Measurements from ENCODE around the gene HOXA7.

Gene HOXA7

DNA sequence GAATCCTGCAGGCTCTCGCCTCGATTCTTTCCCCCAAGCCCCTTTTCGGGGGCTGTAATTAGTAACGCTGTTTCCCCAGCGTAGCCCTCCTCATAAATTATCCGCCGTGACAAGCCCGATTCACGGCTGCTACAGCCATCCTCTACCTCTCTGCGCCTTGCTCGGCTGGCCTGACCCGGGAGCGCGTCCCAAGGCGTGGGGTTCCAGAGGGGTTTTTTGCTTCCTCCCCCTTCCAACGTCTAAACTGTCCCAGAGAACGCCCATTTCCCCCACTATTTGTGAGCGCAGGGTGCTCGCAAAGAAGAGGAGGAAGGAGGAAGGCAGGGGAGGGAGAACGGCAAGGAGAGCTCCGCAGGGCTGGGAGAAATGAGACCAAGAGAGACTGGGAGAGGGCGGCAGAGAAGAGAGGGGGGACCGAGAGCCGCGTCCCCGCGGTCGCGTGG is 13.9 kb downstream of the HOXA7 start:
- no peak for DNase-seq (ENCODE audit: low read depth)
- H3K4me3 ChIP-seq (ENCODE audit: low read length): peak overlapping the region; percentile 53
- no peak for TF ChIP-seq CTCF (IDR thresholded peaks at IDR 0.05; ENCODE audit: insufficient read depth, low read depth, low read length, missing control alignments)

DNA sequence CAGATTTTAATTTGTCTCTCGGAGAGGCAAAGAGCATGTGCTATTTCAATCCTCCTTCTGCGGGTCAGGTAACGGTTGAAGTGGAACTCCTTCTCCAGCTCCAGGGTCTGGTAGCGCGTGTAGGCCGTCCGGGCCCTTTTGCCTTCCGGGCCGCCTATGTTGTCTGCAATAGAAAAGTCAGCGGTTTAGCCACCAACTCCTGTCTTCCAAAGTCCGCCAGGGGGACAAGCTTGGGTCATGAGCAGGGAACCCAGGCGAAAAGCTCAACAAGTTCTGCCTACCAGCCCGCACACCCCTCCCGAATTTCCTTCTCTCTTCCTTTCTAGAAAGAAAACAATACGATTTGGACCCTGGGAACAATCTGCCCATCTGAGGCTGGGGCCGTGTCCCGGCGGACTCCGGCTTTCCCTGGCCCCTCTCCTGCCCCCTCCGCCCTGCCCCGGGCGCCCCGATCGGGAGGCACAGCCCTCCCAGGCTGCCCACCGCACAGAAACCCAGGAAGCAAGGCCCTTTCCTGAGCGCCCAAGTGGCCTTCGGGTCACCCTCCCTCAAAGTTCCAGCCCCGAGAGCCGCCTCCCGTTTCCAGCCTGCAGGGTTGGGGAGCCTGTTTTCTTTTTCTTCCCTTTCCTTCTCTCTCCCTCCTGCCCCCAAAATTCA is 14.4 kb downstream of the HOXA7 start:
- DNase-seq (ENCODE audit: low read depth): no peak
- TF ChIP-seq CTCF (IDR thresholded peaks at IDR 0.05; ENCODE audit: insufficient read depth, low read depth, low read length, missing control alignments): no peak
- H3K4me3 ChIP-seq (ENCODE audit: low read length): peak overlapping the region; percentile 53

GRCh38 chr7:27141137-27141922 is 15.1 kb downstream of the HOXA7 start:
- no peak for TF ChIP-seq CTCF (IDR thresholded peaks at IDR 0.05; ENCODE audit: insufficient read depth, low read depth, low read length, missing control alignments)
- DNase-seq (ENCODE audit: low read depth): no peak
- H3K4me3 ChIP-seq (ENCODE audit: low read length): no peak overlapping the region

GRCh38 chr7:27140126-27140857 is 16.2 kb downstream of the HOXA7 start:
- no peak overlapping the region for H3K4me3 ChIP-seq (ENCODE audit: low read length)
- no peak for DNase-seq (ENCODE audit: low read depth)
- TF ChIP-seq CTCF (IDR thresholded peaks at IDR 0.05; ENCODE audit: insufficient read depth, low read depth, low read length, missing control alignments): no peak

GRCh38 chr7:27139334-27140125 is 16.9 kb downstream of the HOXA7 start:
- TF ChIP-seq CTCF (IDR thresholded peaks at IDR 0.05; ENCODE audit: insufficient read depth, low read depth, low read length, missing control alignments): no peak
- H3K4me3 ChIP-seq (ENCODE audit: low read length): no peak overlapping the region
- DNase-seq (ENCODE audit: low read depth): no peak

GRCh38 chr7:27138985-27139333 is 17.5 kb downstream of the HOXA7 start:
- DNase-seq (ENCODE audit: low read depth): no peak
- H3K4me3 ChIP-seq (ENCODE audit: low read length): no peak overlapping the region
- no peak for TF ChIP-seq CTCF (IDR thresholded peaks at IDR 0.05; ENCODE audit: insufficient read depth, low read depth, low read length, missing control alignments)

Data from epithelial cell of esophagus (primary cell).